ENCODE measurements around the gene ZFX. TPM values are rescaled to one million over a fixed set of nuclear protein-coding genes. Genes with fewer than 3 reads are reported as not detected.

The ZFX gene
- total and polyA plus RNA-seq, 7 experiments from 2014 or later = 38.1 to 68.2 (median 58.1) TPM

GRCh38 chrX:24200133-24200532, 50.6 kb downstream of the ZFX start:
- Histone ChIP-seq H3K4me1 (ENCODE audit: control insufficient read depth in 2 of 2, insufficient read depth in 2 of 2, low read length in 2 of 2) (peaks cover 0 to 9% of the 10 kb centered on the region in 2 donors), H3K27me3 (ENCODE audit: control insufficient read depth in 2 of 2, insufficient read depth in 2 of 2, low read length in 2 of 2) (no peaks in the 10 kb centered on the region), H3K36me3 (ENCODE audit: control insufficient read depth in 2 of 3, insufficient read depth in 3 of 3, low read length in 3 of 3) (peaks cover 0 to 8% (median 0%) of the 10 kb centered on the region in 3 experiments), H3K27ac (ENCODE audit: low read depth, low read length) (no peak overlapping the region), H3K4me3 (ENCODE audit: low read length) (no peak overlapping the region), H3K9me3 (ENCODE audit: control insufficient read depth in 2 of 3, low read length in 3 of 3) (no peaks in the 10 kb centered on the region)
- peaks cover 4 to 36% (median 14%) of the 10 kb centered on the region in 5 donors for H3K36me3 Mint-ChIP-seq
- H3K4me1 Mint-ChIP-seq = peaks cover 33 to 86% (median 63%) of the 10 kb centered on the region in 7 donors
- ATAC-seq (no peak), DNase-seq (no peak)
- ChIA-PET POLR2A (no interaction called here), CTCF (no interaction called here)
- H3K27me3 Mint-ChIP-seq = no peaks in the 10 kb centered on the region
- peaks cover 0 to 3% (median 0%) of the 10 kb centered on the region in 11 donors for H3K9me3 Mint-ChIP-seq
- H3K27ac Mint-ChIP-seq = peak overlapping the region; percentile 0 to 88 (median 49)
- intact Hi-C loops (cut with micrococcal nuclease) = loop anchor here in 1 of 2 donors (2.0 kb wide), 1 partner anchor 15 kb away; no protein-coding TSS in a partner anchor
- H3K4me3 Mint-ChIP-seq = peak overlapping the region in 7 of 10 donors; percentile 3 to 38 (median 19)

GRCh38 chrX:24201216-24201615, 51.7 kb downstream of the ZFX start:
- Mint-ChIP-seq H3K27ac (peak overlapping the region in 1 of 9 donors; percentile 41), H3K4me1 (peaks cover 32 to 80% (median 59%) of the 10 kb centered on the region in 7 donors), H3K36me3 (peaks cover 4 to 29% (median 10%) of the 10 kb centered on the region in 5 donors), H3K27me3 (no peaks in the 10 kb centered on the region), H3K4me3 (no peak overlapping the region), H3K9me3 (peaks cover 0 to 3% (median 0%) of the 10 kb centered on the region in 11 donors)
- CTCF ChIA-PET = no interaction called here
- DNase-seq (no peak), ATAC-seq (no peak)
- POLR2A ChIA-PET = no interaction called here
- Histone ChIP-seq H3K27me3 (ENCODE audit: control insufficient read depth in 2 of 2, insufficient read depth in 2 of 2, low read length in 2 of 2) (no peaks in the 10 kb centered on the region), H3K4me1 (ENCODE audit: control insufficient read depth in 2 of 2, insufficient read depth in 2 of 2, low read length in 2 of 2) (peaks cover 0 to 9% of the 10 kb centered on the region in 2 donors), H3K36me3 (ENCODE audit: control insufficient read depth in 2 of 3, insufficient read depth in 3 of 3, low read length in 3 of 3) (peaks cover 0 to 8% (median 0%) of the 10 kb centered on the region in 3 experiments), H3K27ac (ENCODE audit: low read depth, low read length) (no peak overlapping the region), H3K9me3 (ENCODE audit: control insufficient read depth in 2 of 3, low read length in 3 of 3) (no peaks in the 10 kb centered on the region), H3K4me3 (ENCODE audit: low read length) (no peak overlapping the region)
- intact Hi-C loops (cut with micrococcal nuclease) = loop anchor here in 1 of 2 donors (2.0 kb wide), 1 partner anchor 16 kb away; no protein-coding TSS in a partner anchor

- peaks cover 4 to 31% (median 10%) of the 10 kb centered on the region in 5 donors for H3K36me3 Mint-ChIP-seq
- Histone ChIP-seq H3K27me3 (ENCODE audit: control insufficient read depth in 2 of 2, insufficient read depth in 2 of 2, low read length in 2 of 2) (no peaks in the 10 kb centered on the region), H3K4me1 (ENCODE audit: control insufficient read depth in 2 of 2, insufficient read depth in 2 of 2, low read length in 2 of 2) (peaks cover 0 to 6% of the 10 kb centered on the region in 2 donors), H3K9me3 (ENCODE audit: control insufficient read depth in 2 of 3, low read length in 3 of 3) (no peaks in the 10 kb centered on the region), H3K36me3 (ENCODE audit: control insufficient read depth in 2 of 3, insufficient read depth in 3 of 3, low read length in 3 of 3) (peaks cover 0 to 11% (median 3%) of the 10 kb centered on the region in 3 experiments), H3K27ac (ENCODE audit: low read depth, low read length) (no peak overlapping the region), H3K4me3 (ENCODE audit: low read length) (no peak overlapping the region)
- no peaks in the 10 kb centered on the region for H3K27me3 Mint-ChIP-seq
- ChIA-PET POLR2A (no interaction called here), CTCF (no interaction called here)
- peaks cover 0 to 3% (median 0%) of the 10 kb centered on the region in 11 donors for H3K9me3 Mint-ChIP-seq
- DNase-seq = no peak
- no peak for ATAC-seq
- peaks cover 27 to 67% (median 49%) of the 10 kb centered on the region in 7 donors for H3K4me1 Mint-ChIP-seq
- intact Hi-C loops (cut with micrococcal nuclease) = no loop called here
- no peak overlapping the region for H3K4me3 Mint-ChIP-seq
- peak overlapping the region in 8 of 9 donors; percentile 4 to 85 (median 68) for H3K27ac Mint-ChIP-seq
Measured at GRCh38 chrX:24202465-24203031, 53.0 kb downstream of the ZFX start.

GRCh38 chrX:24203072-24203808, 53.7 kb downstream of the ZFX start:
- intact Hi-C loops (cut with micrococcal nuclease) = no loop called here
- CTCF ChIA-PET = no interaction called here
- Histone ChIP-seq H3K27ac (ENCODE audit: low read depth, low read length) (no peak overlapping the region), H3K4me3 (ENCODE audit: low read length) (no peak overlapping the region), H3K4me1 (ENCODE audit: control insufficient read depth in 2 of 2, insufficient read depth in 2 of 2, low read length in 2 of 2) (peaks cover 0 to 6% of the 10 kb centered on the region in 2 donors), H3K27me3 (ENCODE audit: control insufficient read depth in 2 of 2, insufficient read depth in 2 of 2, low read length in 2 of 2) (no peaks in the 10 kb centered on the region), H3K9me3 (ENCODE audit: control insufficient read depth in 2 of 3, low read length in 3 of 3) (no peaks in the 10 kb centered on the region), H3K36me3 (ENCODE audit: control insufficient read depth in 2 of 3, insufficient read depth in 3 of 3, low read length in 3 of 3) (peaks cover 0 to 18% (median 3%) of the 10 kb centered on the region in 3 experiments)
- H3K27me3 Mint-ChIP-seq = no peaks in the 10 kb centered on the region
- peak overlapping the region in 8 of 9 donors; percentile 0 to 85 (median 62) for H3K27ac Mint-ChIP-seq
- H3K4me1 Mint-ChIP-seq = peaks cover 27 to 63% (median 49%) of the 10 kb centered on the region in 7 donors
- H3K4me3 Mint-ChIP-seq = no peak overlapping the region
- POLR2A ChIA-PET = no interaction called here
- H3K36me3 Mint-ChIP-seq = peaks cover 4 to 36% (median 11%) of the 10 kb centered on the region in 5 donors
- DNase-seq (no peak), ATAC-seq (no peak)
- peaks cover 0 to 3% (median 0%) of the 10 kb centered on the region in 11 donors for H3K9me3 Mint-ChIP-seq

GRCh38 chrX:24204331-24204730, 54.8 kb downstream of the ZFX start:
- intact Hi-C loops (cut with micrococcal nuclease) = no loop called here
- DNase-seq = no peak
- H3K27ac Mint-ChIP-seq = peak overlapping the region in 4 of 9 donors; percentile 13 to 48 (median 34)
- no peak overlapping the region for H3K4me3 ChIP-seq (ENCODE audit: low read length)
- CTCF ChIA-PET = no interaction called here
- peaks cover 4 to 36% (median 11%) of the 10 kb centered on the region in 5 donors for H3K36me3 Mint-ChIP-seq
- POLR2A ChIA-PET = no interaction called here
- H3K27ac ChIP-seq (ENCODE audit: low read depth, low read length) = no peak overlapping the region
- H3K36me3 ChIP-seq (ENCODE audit: control insufficient read depth in 2 of 3, insufficient read depth in 3 of 3, low read length in 3 of 3) = peaks cover 0 to 25% (median 3%) of the 10 kb centered on the region in 3 experiments
- H3K4me1 ChIP-seq (ENCODE audit: control insufficient read depth in 2 of 2, insufficient read depth in 2 of 2, low read length in 2 of 2) = peaks cover 0 to 3% of the 10 kb centered on the region in 2 donors
- H3K4me1 Mint-ChIP-seq = peaks cover 22 to 52% (median 41%) of the 10 kb centered on the region in 7 donors
- H3K9me3 ChIP-seq (ENCODE audit: control insufficient read depth in 2 of 3, low read length in 3 of 3) = no peaks in the 10 kb centered on the region
- H3K27me3 Mint-ChIP-seq = no peaks in the 10 kb centered on the region
- ATAC-seq = no peak
- no peaks in the 10 kb centered on the region for H3K9me3 Mint-ChIP-seq
- no peak overlapping the region for H3K4me3 Mint-ChIP-seq
- no peaks in the 10 kb centered on the region for H3K27me3 ChIP-seq (ENCODE audit: control insufficient read depth in 2 of 2, insufficient read depth in 2 of 2, low read length in 2 of 2)

- ATAC-seq = no peak
Measured at GRCh38 chrX:24204958-24205357, 55.4 kb downstream of the ZFX start.

More at GRCh38 chrX:24204958-24205357, 55.4 kb downstream of the ZFX start:
- H3K4me1 ChIP-seq (ENCODE audit: control insufficient read depth in 2 of 2, insufficient read depth in 2 of 2, low read length in 2 of 2) = peaks cover 0 to 3% of the 10 kb centered on the region in 2 donors
- H3K9me3 ChIP-seq (ENCODE audit: control insufficient read depth in 2 of 3, low read length in 3 of 3) = no peaks in the 10 kb centered on the region
- peaks cover 0 to 31% (median 3%) of the 10 kb centered on the region in 3 experiments for H3K36me3 ChIP-seq (ENCODE audit: control insufficient read depth in 2 of 3, insufficient read depth in 3 of 3, low read length in 3 of 3)
- peaks cover 4 to 37% (median 10%) of the 10 kb centered on the region in 5 donors for H3K36me3 Mint-ChIP-seq
- ChIA-PET CTCF (no interaction called here), POLR2A (interaction anchor here (0.6 kb wide), 1 partner anchor 83 kb away, joined by 4 read pairs; no protein-coding TSS in a partner anchor)
- H3K27me3 Mint-ChIP-seq = no peaks in the 10 kb centered on the region
- H3K27ac ChIP-seq (ENCODE audit: low read depth, low read length) = no peak overlapping the region
- no peaks in the 10 kb centered on the region for H3K9me3 Mint-ChIP-seq
- no peak overlapping the region for H3K4me3 Mint-ChIP-seq
- H3K4me3 ChIP-seq (ENCODE audit: low read length) = no peak overlapping the region
- H3K27me3 ChIP-seq (ENCODE audit: control insufficient read depth in 2 of 2, insufficient read depth in 2 of 2, low read length in 2 of 2) = no peaks in the 10 kb centered on the region
- peaks cover 19 to 46% (median 39%) of the 10 kb centered on the region in 7 donors for H3K4me1 Mint-ChIP-seq
- intact Hi-C loops (cut with micrococcal nuclease) = no loop called here
- peak overlapping the region in 5 of 9 donors; percentile 13 to 52 (median 25) for H3K27ac Mint-ChIP-seq
- DNase-seq = no peak
